Endodermal cell (in vitro differentiated cells): ENCODE results near the gene PALM3. TPM values are rescaled to one million over a fixed set of nuclear protein-coding genes. Genes with fewer than 3 reads are reported as not detected.

Experiments used
- DNase-seq: peaks from one replicate; pipeline ENCODE4 v3.0.0-alpha.2; 2017
- H3K27ac ChIP-seq: 2 replicates; pipeline ENCODE4 v1.5.1; 2013; ENCODE audit warnings: mild to moderate bottlenecking, low read depth, low read length, moderate library complexity
- H3K27me3 ChIP-seq: 2 replicates; pipeline ENCODE4 v1.6.1; 2013; ENCODE audit warnings: mild to moderate bottlenecking, low read length, moderate library complexity; ENCODE audit not compliant: insufficient read depth, control insufficient read depth, poor library complexity, severe bottlenecking
- H3K36me3 ChIP-seq: 2 replicates; pipeline ENCODE4 v1.7.0; 2013; ENCODE audit warnings: mild to moderate bottlenecking, low read length, moderate library complexity; ENCODE audit not compliant: control insufficient read depth, insufficient read depth
- H3K4me1 ChIP-seq: one replicate; pipeline ENCODE4 v1.7.0; 2013; ENCODE audit warnings: low read length; ENCODE audit not compliant: control insufficient read depth, insufficient read depth
- H3K4me3 ChIP-seq: 2 replicates; pipeline ENCODE4 v1.5.1; 2013; ENCODE audit warnings: mild to moderate bottlenecking, low read length, moderate library complexity
- H3K9ac ChIP-seq: 2 replicates; pipeline ENCODE4 v1.6.1; 2013; ENCODE audit warnings: mild to moderate bottlenecking, low read length, moderate library complexity; ENCODE audit not compliant: poor library complexity, severe bottlenecking; ENCODE audit errors: extremely low read depth
- H3K9me3 ChIP-seq: 2 replicates; pipeline ENCODE4 v1.6.1; 2013; ENCODE audit warnings: mild to moderate bottlenecking, low read length, moderate library complexity; ENCODE audit not compliant: control insufficient read depth
- H3K27ac Mint-ChIP-seq: 2 replicates; pipeline ENCODE4 v1.8.0; 2020; ENCODE audit warnings: mixed read lengths
- H3K27me3 Mint-ChIP-seq: 2 replicates; pipeline ENCODE4 v1.8.0; 2021; ENCODE audit warnings: mild to moderate bottlenecking, mixed read lengths; ENCODE audit not compliant: insufficient read depth
- H3K36me3 Mint-ChIP-seq: 2 replicates; pipeline ENCODE4 v1.8.0; 2020; ENCODE audit warnings: low read depth, mixed read lengths
- H3K4me1 Mint-ChIP-seq: 2 replicates; pipeline ENCODE4 v1.8.0; 2020; ENCODE audit warnings: mixed read lengths
- H3K4me3 Mint-ChIP-seq: 2 replicates; pipeline ENCODE4 v1.8.0; 2020; ENCODE audit warnings: mild to moderate bottlenecking, moderate library complexity, mixed read lengths
- H3K9me3 Mint-ChIP-seq: 2 replicates; pipeline ENCODE4 v1.8.0; 2020; ENCODE audit warnings: mild to moderate bottlenecking, mixed read lengths
- WGBS, 2 experiments: methylation state at CpG; one replicate each; pipeline versions ENCODE4 v1.1.5 to v1.1.7; 2013; ENCODE audit warnings: missing lambda C conversion rate in 2 of 2, mixed read lengths in 1 of 2; ENCODE audit not compliant: insufficient coverage in 1 of 2, insufficient read length in 1 of 2; 5-methylcytosine and 5-hydroxymethylcytosine counted together
- total RNA-seq, 2 donors: library from RNA; stranded (reverse); fragmentation: NEBNext Ultra II Directional in 1 of 2; extraction: Animal tissue kit (Norgen Biotek cat#: 25700) in 1 of 2; gene quantifications; 2 replicates in 1 of 2; 3 replicates in 1 of 2; pipeline ENCODE4 v1.2.1, GENCODE V29; 2021
- TF ChIP-seq, protein P1 (sequence below): fragments of 200-600 bp; sonication (generic); conservative IDR thresholded peaks from 2 replicates; pipeline ENCODE4 v1.5.0; 2021; ENCODE audit warnings: antibody characterized with exemption, mild to moderate bottlenecking

The PALM3 gene
- total RNA-seq, 2 donors from 2014 or later = 1.3 to 4.9 TPM

DNA sequence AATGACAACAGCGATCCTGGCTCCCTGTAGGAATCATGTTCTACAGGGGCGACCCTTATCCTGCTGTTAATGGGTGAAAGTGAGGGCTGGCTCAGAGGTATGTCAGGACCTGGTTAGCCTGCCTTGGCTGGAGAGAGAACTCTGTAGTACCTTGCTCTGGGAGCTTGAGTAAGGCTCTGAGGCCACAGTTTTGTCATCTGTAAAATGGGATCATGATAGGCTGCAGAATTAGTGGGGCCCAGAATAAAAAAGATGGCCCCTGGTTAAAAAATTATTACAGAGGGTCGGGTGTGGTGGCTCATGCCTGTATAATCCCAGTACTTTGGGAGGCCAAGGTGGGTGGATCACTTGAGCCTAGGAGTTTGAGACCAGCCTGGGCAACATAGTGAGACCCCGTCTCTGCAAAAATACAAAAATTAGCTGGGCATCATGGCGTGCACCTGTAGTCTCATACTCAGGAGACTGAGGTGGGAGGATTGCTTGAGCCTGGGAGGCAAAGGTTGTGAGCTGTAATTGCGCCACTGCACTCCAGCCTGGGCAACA is 39.2 kb upstream of the PALM3 start:
- H3K27me3 ChIP-seq = no peaks in the 10 kb centered on the region
- H3K27ac ChIP-seq = no peak overlapping the region
- H3K9me3 Mint-ChIP-seq = no peaks in the 10 kb centered on the region
- no peak overlapping the region for H3K27ac Mint-ChIP-seq
- no peak overlapping the region for H3K9ac ChIP-seq
- no peaks in the 10 kb centered on the region for H3K4me1 ChIP-seq
- TF ChIP-seq, protein P1, sequence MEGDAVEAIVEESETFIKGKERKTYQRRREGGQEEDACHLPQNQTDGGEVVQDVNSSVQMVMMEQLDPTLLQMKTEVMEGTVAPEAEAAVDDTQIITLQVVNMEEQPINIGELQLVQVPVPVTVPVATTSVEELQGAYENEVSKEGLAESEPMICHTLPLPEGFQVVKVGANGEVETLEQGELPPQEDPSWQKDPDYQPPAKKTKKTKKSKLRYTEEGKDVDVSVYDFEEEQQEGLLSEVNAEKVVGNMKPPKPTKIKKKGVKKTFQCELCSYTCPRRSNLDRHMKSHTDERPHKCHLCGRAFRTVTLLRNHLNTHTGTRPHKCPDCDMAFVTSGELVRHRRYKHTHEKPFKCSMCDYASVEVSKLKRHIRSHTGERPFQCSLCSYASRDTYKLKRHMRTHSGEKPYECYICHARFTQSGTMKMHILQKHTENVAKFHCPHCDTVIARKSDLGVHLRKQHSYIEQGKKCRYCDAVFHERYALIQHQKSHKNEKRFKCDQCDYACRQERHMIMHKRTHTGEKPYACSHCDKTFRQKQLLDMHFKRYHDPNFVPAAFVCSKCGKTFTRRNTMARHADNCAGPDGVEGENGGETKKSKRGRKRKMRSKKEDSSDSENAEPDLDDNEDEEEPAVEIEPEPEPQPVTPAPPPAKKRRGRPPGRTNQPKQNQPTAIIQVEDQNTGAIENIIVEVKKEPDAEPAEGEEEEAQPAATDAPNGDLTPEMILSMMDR = no peak
- H3K4me1 Mint-ChIP-seq = no peaks in the 10 kb centered on the region
- H3K36me3 ChIP-seq = peaks cover 21% of the 10 kb centered on the region
- H3K9me3 ChIP-seq = no peaks in the 10 kb centered on the region
- WGBS, 2 experiments = 88 to 95% methylated on average over 5 to 6 of the region's 6 CpGs
- H3K36me3 Mint-ChIP-seq = peaks cover 41% of the 10 kb centered on the region
- no peak for DNase-seq
- no peak overlapping the region for H3K4me3 ChIP-seq
- no peak overlapping the region for H3K4me3 Mint-ChIP-seq
- H3K27me3 Mint-ChIP-seq = no peaks in the 10 kb centered on the region

DNA sequence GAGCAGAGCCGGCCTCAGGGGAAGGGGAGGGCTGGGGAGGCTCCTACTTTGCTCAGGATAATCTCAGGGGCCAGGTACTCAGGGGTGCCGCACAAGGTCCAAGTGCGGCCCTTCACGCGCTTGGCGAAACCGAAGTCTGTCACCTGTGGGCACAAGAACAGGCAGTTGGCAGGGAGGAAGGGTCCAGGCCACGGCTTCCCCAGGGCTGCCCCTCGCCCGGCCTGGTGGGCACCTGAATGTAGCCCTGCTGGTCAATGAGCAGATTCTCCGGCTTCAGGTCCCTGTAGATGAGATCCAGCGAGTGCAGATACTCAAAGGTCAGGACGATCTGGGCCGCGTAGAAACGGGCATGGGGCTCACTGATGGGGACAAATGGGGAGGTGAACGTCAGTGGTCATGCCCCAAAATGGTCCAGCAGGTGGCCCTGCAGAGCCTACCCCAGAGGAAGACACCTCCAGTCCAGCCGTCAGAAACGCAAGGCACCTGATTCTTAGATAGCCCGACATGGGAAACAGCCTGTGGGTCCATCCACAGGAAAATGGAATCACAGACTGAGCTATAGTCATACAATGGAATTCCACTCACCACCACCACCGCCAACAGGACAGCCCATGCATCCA is 35.8 kb upstream of the PALM3 start:
- H3K36me3 Mint-ChIP-seq = peaks cover 31% of the 10 kb centered on the region
- H3K27me3 Mint-ChIP-seq = peaks cover 5% of the 10 kb centered on the region
- no peak overlapping the region for H3K27ac ChIP-seq
- peak overlapping the region; percentile 18 for H3K27ac Mint-ChIP-seq
- TF ChIP-seq, protein P1 = peak; percentile 57
- H3K9me3 Mint-ChIP-seq = peaks cover 20% of the 10 kb centered on the region
- no peaks in the 10 kb centered on the region for H3K27me3 ChIP-seq
- DNase-seq = peak; percentile 63
- H3K9ac ChIP-seq = no peak overlapping the region
- no peak overlapping the region for H3K4me3 ChIP-seq
- peaks cover 10% of the 10 kb centered on the region for H3K36me3 ChIP-seq
- WGBS, 2 experiments = 91 to 93% methylated on average over 19 to 21 of the region's 21 CpGs
- no peaks in the 10 kb centered on the region for H3K4me1 Mint-ChIP-seq
- peaks cover 9% of the 10 kb centered on the region for H3K9me3 ChIP-seq
- no peaks in the 10 kb centered on the region for H3K4me1 ChIP-seq
- no peak overlapping the region for H3K4me3 Mint-ChIP-seq

DNA sequence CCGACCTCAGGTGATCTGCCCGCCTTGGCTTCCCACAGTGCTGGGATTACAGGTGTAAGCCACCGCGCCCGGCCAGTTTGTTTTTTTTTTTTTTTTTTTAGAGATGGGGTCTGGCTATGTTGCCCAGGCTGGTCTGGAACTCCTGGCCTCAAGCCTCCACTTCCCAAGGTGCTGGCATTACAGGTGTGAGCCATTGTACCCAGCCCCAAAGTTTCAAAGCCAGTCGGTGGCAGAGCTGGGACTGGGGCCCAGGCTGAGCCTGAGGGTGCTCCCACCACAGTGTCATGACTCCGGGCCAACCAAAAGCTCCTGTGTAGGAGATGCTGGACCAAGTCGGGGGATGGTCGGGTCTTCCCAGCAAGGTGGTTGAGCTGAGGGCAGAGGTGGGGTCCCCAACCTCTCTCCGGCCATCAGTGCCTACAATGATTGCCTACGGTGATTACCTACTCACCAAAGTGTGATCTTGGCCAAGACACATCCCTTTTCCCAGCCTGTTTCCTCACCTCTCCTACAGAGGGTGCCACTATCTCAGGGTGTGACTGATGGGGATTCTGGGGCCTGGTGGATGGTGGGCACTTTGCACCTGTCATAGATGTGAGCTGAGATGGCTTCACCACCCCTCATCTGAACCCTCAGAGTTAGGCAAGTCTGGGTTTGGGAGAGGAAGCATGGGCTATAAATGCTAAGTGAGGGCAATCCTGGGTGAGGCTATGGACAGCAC is 34.6 kb upstream of the PALM3 start:
- TF ChIP-seq, protein P1 = peak; percentile 59
- no peak overlapping the region for H3K27ac ChIP-seq
- no peak overlapping the region for H3K9ac ChIP-seq
- Mint-ChIP-seq H3K4me1 (peaks cover 7% of the 10 kb centered on the region), H3K36me3 (peaks cover 29% of the 10 kb centered on the region), H3K4me3 (no peak overlapping the region), H3K9me3 (peaks cover 22% of the 10 kb centered on the region), H3K27me3 (peaks cover 9% of the 10 kb centered on the region), H3K27ac (no peak overlapping the region)
- no peak overlapping the region for H3K4me3 ChIP-seq
- no peaks in the 10 kb centered on the region for H3K27me3 ChIP-seq
- peak; percentile 62 for DNase-seq
- no peaks in the 10 kb centered on the region for H3K4me1 ChIP-seq
- peaks cover 8% of the 10 kb centered on the region for H3K36me3 ChIP-seq
- H3K9me3 ChIP-seq = peaks cover 9% of the 10 kb centered on the region
- 92 to 100% methylated on average over 4 to 9 of the region's 11 CpGs for WGBS, 2 experiments
